B cell (primary cell): ENCODE results near the gene SPHKAP. TPM values are rescaled to one million over a fixed set of nuclear protein-coding genes. Genes with fewer than 3 reads are reported as not detected.

ENCODE experiments used
- ATAC-seq: fragments of 200-7000 bp; cut with Tn5 transposase; one replicate; pipeline ENCODE4 v1.10.0; 2021; ENCODE audit warnings: low read depth, mild to moderate bottlenecking, moderate number of reproducible peaks, moderate library complexity
- CTCF ChIA-PET: fragments of 350-600 bp; sonication (Branson Sonifier 250); formaldehyde crosslinking; loops from one replicate; lab custom pipeline; 2021; ENCODE audit warnings: antibody characterized with exemption, inconsistent platforms; lab: Charles Lee
- POLR2A ChIA-PET: fragments of 350-600 bp; sonication (Branson Sonifier 250); formaldehyde crosslinking; loops from one replicate; lab custom pipeline; 2021; ENCODE audit warnings: antibody characterized with exemption; lab: Charles Lee
- DNase-seq: peaks from one replicate; pipeline ENCODE4 v3.0.0; 2013
- H2AFZ ChIP-seq: 2 replicates; pipeline ENCODE4 v1.6.1; 2012; ENCODE audit warnings: mild to moderate bottlenecking, low read depth, low read length; ENCODE audit not compliant: insufficient read depth, poor library complexity, severe bottlenecking
- H3K27ac ChIP-seq, 2 donors: 1 replicate in 1 of 2; 2 replicates in 1 of 2; pipeline ENCODE4 v1.5.1; 2012 to 2013; ENCODE audit warnings: low read length in 2 of 2, mild to moderate bottlenecking in 2 of 2, moderate library complexity in 1 of 2
- H3K27me3 ChIP-seq, 4 experiments: fragments of 200-600 bp in 1 of 4; sonication (generic) in 1 of 4; replicated peaks in 1 of 4; 1 replicate in 2 of 4; 2 replicates in 2 of 4; pipeline versions ENCODE4 v1.6.1 to v1.7.0; 2013 to 2016; ENCODE audit warnings: low read length in 3 of 4, mild to moderate bottlenecking in 2 of 4, mixed read lengths in 1 of 4, moderate library complexity in 1 of 4; ENCODE audit not compliant: insufficient read depth in 4 of 4, control insufficient read depth in 3 of 4; ENCODE audit errors: control extremely low read depth in 1 of 4
- H3K36me3 ChIP-seq, 2 experiments: replicated peaks in 1 of 2; 1 replicate in 1 of 2; 2 replicates in 1 of 2; pipeline versions ENCODE4 v1.6.1 to v1.7.1; 2013; ENCODE audit warnings: low read length in 1 of 2; ENCODE audit not compliant: insufficient read depth in 2 of 2, control insufficient read depth in 1 of 2; ENCODE audit errors: control extremely low read depth in 1 of 2, extremely low read depth in 1 of 2
- H3K4me1 ChIP-seq, 2 donors: fragments of 200-600 bp in 1 of 2; sonication (generic) in 1 of 2; 1 replicate in 1 of 2; 2 replicates in 1 of 2; pipeline versions ENCODE4 v1.5.1 to v1.6.1; 2013 to 2017; ENCODE audit warnings: low read length in 2 of 2; ENCODE audit not compliant: control insufficient read depth in 2 of 2, insufficient read depth in 2 of 2
- H3K4me2 ChIP-seq: replicated peaks from 2 replicates; pipeline ENCODE3; 2012; ENCODE audit warnings: mild to moderate bottlenecking, low read depth, low read length; ENCODE audit not compliant: poor library complexity, severe bottlenecking
- H3K4me3 ChIP-seq, 5 experiments: fragments of 200-600 bp in 1 of 5; sonication (generic) in 1 of 5; 1 replicate in 3 of 5; 2 replicates in 2 of 5; pipeline versions ENCODE4 v1.5.1 to v1.7.0; 2011 to 2016; ENCODE audit warnings: low read length in 4 of 5, mild to moderate bottlenecking in 4 of 5, low read depth in 2 of 5, control low read depth in 1 of 5, moderate library complexity in 1 of 5; ENCODE audit not compliant: insufficient read depth in 1 of 5; ENCODE audit errors: control extremely low read depth in 1 of 5, extremely low read depth in 1 of 5
- H3K79me2 ChIP-seq: fragments of 200-600 bp; sonication (generic); one replicate; pipeline ENCODE4 v1.6.0; 2016; ENCODE audit warnings: low read length; ENCODE audit not compliant: control insufficient read depth, insufficient read depth
- H3K9ac ChIP-seq: fragments of 200-600 bp; sonication (generic); 2 replicates; pipeline ENCODE4 v1.6.1; 2017; ENCODE audit warnings: mild to moderate bottlenecking, low read length, moderate library complexity
- H3K9me3 ChIP-seq, 3 donors: one replicate each; pipeline versions ENCODE4 v1.6.1 to v1.7.1; 2013; ENCODE audit warnings: low read length in 2 of 3; ENCODE audit not compliant: control insufficient read depth in 2 of 3, insufficient read depth in 1 of 3; ENCODE audit errors: control extremely low read depth in 1 of 3
- H4K20me1 ChIP-seq: 2 replicates; pipeline ENCODE4 v1.6.0; 2012; ENCODE audit warnings: mild to moderate bottlenecking, low read length; ENCODE audit not compliant: insufficient read depth, control insufficient read depth, poor library complexity, severe bottlenecking
- H3K27ac Mint-ChIP-seq: one replicate; pipeline ENCODE4 v1.8.0; 2021; ENCODE audit warnings: mixed read lengths
- H3K27me3 Mint-ChIP-seq: one replicate; pipeline ENCODE4 v1.8.0; 2021; ENCODE audit warnings: mixed read lengths
- H3K4me1 Mint-ChIP-seq: one replicate; pipeline ENCODE4 v1.8.0; 2021; ENCODE audit warnings: mixed read lengths
- H3K4me3 Mint-ChIP-seq: one replicate; pipeline ENCODE4 v1.8.0; 2021; ENCODE audit warnings: mixed read lengths
- H3K9me3 Mint-ChIP-seq: one replicate; pipeline ENCODE4 v1.8.0; 2022; ENCODE audit warnings: mixed read lengths; ENCODE audit not compliant: insufficient read depth
- EZH2 ChIP-seq: IDR thresholded peaks from 2 replicates; pipeline ENCODE4 v1.6.1; 2012; ENCODE audit warnings: borderline replicate concordance, low read depth, mild to moderate bottlenecking, moderate library complexity, low read length; ENCODE audit not compliant: insufficient read depth, poor library complexity, severe bottlenecking
- WGBS: methylation state at CpG from one replicate; pipeline ENCODE4 v1.1.5; 2013; ENCODE audit warnings: missing lambda C conversion rate; ENCODE audit not compliant: insufficient coverage; 5-methylcytosine and 5-hydroxymethylcytosine counted together
- intact Hi-C: fragments of 100-400 bp; cut with micrococcal nuclease; formaldehyde crosslinking; loops from one replicate; pipeline ENCODE4 v1.10.0; 2022
- polyA plus RNA-seq: library from polyadenylated mRNA; depleted of rRNA; stranded (reverse); fragments of >200 nt; gene quantifications from 2 replicates; pipeline ENCODE4 v1.2.3, GENCODE V29; 2012
- total RNA-seq, 2 donors: library from RNA; stranded (reverse); fragments of 120-200 nt in 1 of 2; gene quantifications; 1 replicate in 1 of 2; 2 replicates in 1 of 2; pipeline versions ENCODE4 v1.2.3 to v1.2.4, GENCODE V29; 2013 to 2022
- TF ChIP-seq, protein P1 (sequence below): fragments of 200-600 bp; IDR thresholded peaks from one replicate; pipeline ENCODE4 v1.8.0; 2022; ENCODE audit warnings: antibody characterized with exemption, mild to moderate bottlenecking

Gene SPHKAP
- total and polyA plus RNA-seq, 2 donors (not counting 1 experiment from before 2014, with no cell fraction given), result not detected

DNA sequence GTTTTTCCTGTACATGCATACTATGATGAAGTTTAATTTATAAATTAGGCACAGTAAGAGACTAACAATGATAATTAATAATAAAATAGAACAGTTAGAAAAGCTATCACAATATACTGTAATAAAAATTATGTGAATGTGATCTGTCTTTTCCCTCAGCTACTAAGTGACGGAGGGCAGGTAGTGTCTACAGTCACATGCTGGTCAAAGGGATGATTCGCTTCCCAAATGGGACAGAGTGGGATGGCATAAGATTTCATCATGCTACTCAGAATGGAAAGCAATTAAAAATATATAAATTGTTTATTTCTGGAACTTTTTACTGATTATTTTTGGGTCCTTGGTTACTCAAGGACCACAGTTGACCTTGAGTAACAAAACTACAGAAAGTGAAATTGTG, 238.5 kb downstream of the SPHKAP start:
- no peak overlapping the region for H3K27ac Mint-ChIP-seq
- POLR2A ChIA-PET, result no interaction called here
- Histone ChIP-seq H3K9me3 (peaks cover 0 to 4% (median 0%) of the 10 kb centered on the region in 3 donors), H3K27ac (no peak overlapping the region), H2AFZ (no peak overlapping the region), H3K27me3 (no peaks in the 10 kb centered on the region), H4K20me1 (no peaks in the 10 kb centered on the region), H3K4me2 (no peak overlapping the region), H3K4me1 (no peaks in the 10 kb centered on the region), H3K9ac (no peak overlapping the region), H3K36me3 (no peaks in the 10 kb centered on the region), H3K4me3 (no peak overlapping the region), H3K79me2 (no peaks in the 10 kb centered on the region)
- no peak for ATAC-seq
- no peak for TF ChIP-seq EZH2
- TF ChIP-seq, protein P1, sequence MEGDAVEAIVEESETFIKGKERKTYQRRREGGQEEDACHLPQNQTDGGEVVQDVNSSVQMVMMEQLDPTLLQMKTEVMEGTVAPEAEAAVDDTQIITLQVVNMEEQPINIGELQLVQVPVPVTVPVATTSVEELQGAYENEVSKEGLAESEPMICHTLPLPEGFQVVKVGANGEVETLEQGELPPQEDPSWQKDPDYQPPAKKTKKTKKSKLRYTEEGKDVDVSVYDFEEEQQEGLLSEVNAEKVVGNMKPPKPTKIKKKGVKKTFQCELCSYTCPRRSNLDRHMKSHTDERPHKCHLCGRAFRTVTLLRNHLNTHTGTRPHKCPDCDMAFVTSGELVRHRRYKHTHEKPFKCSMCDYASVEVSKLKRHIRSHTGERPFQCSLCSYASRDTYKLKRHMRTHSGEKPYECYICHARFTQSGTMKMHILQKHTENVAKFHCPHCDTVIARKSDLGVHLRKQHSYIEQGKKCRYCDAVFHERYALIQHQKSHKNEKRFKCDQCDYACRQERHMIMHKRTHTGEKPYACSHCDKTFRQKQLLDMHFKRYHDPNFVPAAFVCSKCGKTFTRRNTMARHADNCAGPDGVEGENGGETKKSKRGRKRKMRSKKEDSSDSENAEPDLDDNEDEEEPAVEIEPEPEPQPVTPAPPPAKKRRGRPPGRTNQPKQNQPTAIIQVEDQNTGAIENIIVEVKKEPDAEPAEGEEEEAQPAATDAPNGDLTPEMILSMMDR, result no peak
- H3K4me3 Mint-ChIP-seq, result no peak overlapping the region
- H3K9me3 Mint-ChIP-seq, result peaks cover 3% of the 10 kb centered on the region
- peaks cover 12% of the 10 kb centered on the region for H3K27me3 Mint-ChIP-seq
- DNase-seq, result no peak
- WGBS, result no CpG with 5 or more reads among the region's 2 CpGs
- intact Hi-C loops, result no loop called here
- CTCF ChIA-PET, result no interaction called here
- H3K4me1 Mint-ChIP-seq, result no peaks in the 10 kb centered on the region

DNA sequence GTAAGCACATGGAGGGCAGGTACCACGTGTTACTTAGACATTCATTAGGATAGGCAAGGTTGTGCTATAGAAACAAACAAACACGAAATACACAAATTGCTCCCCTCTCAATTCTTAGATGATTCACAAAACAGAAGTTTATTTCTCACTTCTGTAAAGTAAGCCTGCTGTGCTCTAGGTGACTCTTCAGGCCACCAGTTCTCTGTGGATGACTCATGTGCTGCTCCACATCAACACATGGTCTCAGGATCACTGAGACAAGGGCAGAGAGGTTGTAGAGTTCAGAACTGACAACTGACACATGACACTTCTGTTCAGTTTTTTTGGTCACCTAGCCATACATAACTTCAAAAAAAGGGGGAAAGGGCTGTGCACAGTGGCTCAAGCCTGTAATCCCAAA, 239.5 kb downstream of the SPHKAP start:
- peaks cover 3% of the 10 kb centered on the region for H3K9me3 Mint-ChIP-seq

More for the DNA sequence above, 239.5 kb downstream of the SPHKAP start:
- intact Hi-C loops, result no loop called here
- Histone ChIP-seq H4K20me1 (no peaks in the 10 kb centered on the region), H3K9me3 (peaks cover 0 to 4% (median 0%) of the 10 kb centered on the region in 3 donors), H3K79me2 (no peaks in the 10 kb centered on the region), H3K9ac (no peak overlapping the region), H3K4me3 (no peak overlapping the region), H3K27ac (no peak overlapping the region), H3K27me3 (no peaks in the 10 kb centered on the region), H2AFZ (no peak overlapping the region), H3K4me1 (no peaks in the 10 kb centered on the region), H3K4me2 (no peak overlapping the region), H3K36me3 (no peaks in the 10 kb centered on the region)
- CTCF ChIA-PET, result no interaction called here
- ATAC-seq, result no peak
- 75% methylated on average over 1 of the region's 2 CpGs for WGBS
- no peak overlapping the region for H3K27ac Mint-ChIP-seq
- H3K4me1 Mint-ChIP-seq, result no peaks in the 10 kb centered on the region
- TF ChIP-seq, protein P1, result no peak
- TF ChIP-seq EZH2, result no peak
- POLR2A ChIA-PET, result no interaction called here
- no peak overlapping the region for H3K4me3 Mint-ChIP-seq
- DNase-seq, result no peak
- H3K27me3 Mint-ChIP-seq, result peaks cover 17% of the 10 kb centered on the region
